GM19372 (cell line): ENCODE measurements around the gene OTOS.

Experiments
- ATAC-seq: cut with Tn5 transposase; IDR thresholded peaks from one replicate; pipeline ENCODE4 v1.9.1; 2021; ENCODE audit warnings: mild to moderate bottlenecking, low read depth, moderate library complexity; ENCODE audit not compliant: unreplicated experiment

Gene OTOS

DNA sequence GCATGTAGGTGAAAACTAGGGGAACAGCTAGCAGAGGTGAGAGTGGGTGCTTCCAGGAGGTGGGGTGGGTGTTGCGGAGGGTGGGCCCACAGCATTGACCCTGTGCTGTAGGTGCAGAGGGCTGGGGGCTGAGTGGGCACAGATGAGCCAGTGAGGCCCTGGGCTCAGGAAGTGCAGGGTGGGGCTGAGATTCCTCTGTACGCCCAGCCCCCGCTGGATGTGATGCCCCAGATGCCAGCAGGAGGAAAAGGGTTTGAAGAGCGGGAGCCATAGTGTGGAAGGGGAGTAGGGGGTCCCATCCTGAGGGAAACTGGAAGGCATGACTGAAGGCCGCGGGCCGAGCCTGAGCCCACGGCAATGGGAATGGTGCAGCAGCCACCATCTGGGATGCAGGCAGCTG, 14.1 kb upstream of the OTOS start:
- no peak for ATAC-seq

DNA sequence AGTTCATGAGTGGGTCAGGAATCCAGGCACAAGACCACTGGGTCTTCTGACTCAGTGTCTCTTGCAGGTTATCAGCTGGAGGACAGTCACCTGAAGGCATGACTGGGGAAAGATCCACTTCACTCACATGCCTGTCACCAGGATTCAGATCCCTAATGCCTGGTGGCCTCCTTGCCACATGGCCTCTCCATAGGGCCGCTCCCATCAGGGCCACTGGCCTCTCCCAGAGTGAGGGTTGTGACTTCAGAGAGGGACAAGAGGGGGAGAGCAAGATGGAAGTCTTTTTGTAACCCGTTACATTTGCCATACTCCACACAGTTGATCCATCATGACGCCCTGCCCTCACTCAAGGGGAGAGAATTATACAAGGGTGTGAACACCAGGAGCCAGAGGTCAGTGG, 13.0 kb upstream of the OTOS start:
- ATAC-seq: no peak

DNA sequence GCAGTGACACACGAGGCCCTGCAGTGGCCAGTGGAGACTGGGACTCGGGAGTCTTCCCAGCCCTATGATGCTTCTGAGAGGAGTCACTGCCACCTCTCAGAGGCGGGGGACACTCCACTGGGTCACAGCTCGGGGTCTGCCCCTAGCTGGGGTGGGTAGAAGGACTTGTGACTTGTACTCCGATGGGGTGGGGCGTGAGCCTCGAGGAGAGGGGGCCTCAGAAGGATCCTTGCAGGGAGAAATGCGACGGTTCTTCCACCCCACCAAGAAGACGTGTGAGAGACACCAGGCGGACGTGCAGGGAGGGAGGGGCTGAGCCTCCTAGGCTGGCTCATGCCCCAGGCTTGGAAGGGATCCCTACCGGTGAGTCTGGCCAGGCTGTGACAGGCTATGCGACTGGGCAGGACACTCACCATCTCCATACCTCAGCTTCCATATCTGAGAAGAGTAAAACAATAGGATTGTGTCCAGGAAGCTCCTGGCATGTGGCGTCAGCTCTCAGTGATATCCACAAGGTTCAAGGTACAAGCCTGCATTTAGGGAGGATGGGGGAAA, 11.1 kb upstream of the OTOS start:
- no peak for ATAC-seq

DNA sequence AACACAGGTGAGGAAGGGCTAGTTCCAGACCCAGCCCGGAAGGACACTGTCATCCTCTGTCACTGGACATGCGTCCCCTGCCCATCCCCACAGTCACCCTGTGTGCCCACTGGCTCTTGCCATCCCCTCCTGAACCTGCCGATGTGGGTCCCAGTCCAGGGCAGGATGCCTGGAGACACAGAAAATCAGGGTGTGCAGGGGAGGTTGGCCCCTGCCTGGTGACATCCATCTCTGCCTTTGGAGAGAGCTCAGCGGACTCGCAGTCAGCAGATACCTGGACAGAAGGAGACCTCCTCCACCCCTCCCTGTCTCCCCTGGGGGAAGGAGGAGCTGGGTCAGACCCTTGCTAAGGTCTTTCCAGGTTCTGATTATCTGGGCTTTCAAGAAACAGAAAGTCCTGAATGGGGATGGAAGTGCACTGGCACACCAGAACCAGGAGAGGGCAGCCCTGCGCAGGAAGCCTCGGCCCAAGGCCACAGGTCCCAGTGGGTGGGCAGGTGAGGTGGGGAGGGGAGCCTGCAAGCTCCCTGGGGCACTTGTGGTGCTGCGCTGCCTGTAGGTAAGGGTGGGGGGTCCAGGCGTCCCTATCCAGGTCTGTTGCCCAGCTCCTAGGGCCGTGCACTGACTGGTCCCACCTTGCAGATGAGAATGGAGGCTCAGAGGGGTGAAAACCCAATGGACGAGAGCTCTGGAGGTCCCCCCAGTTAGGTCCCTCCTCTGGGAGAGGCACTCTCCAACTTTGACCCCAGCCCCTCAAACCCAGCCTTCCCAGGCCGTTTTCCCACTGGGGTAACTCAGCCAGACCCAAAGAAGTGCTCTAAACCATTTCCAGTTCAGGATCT, 9.7 kb upstream of the OTOS start:
- no peak for ATAC-seq

DNA sequence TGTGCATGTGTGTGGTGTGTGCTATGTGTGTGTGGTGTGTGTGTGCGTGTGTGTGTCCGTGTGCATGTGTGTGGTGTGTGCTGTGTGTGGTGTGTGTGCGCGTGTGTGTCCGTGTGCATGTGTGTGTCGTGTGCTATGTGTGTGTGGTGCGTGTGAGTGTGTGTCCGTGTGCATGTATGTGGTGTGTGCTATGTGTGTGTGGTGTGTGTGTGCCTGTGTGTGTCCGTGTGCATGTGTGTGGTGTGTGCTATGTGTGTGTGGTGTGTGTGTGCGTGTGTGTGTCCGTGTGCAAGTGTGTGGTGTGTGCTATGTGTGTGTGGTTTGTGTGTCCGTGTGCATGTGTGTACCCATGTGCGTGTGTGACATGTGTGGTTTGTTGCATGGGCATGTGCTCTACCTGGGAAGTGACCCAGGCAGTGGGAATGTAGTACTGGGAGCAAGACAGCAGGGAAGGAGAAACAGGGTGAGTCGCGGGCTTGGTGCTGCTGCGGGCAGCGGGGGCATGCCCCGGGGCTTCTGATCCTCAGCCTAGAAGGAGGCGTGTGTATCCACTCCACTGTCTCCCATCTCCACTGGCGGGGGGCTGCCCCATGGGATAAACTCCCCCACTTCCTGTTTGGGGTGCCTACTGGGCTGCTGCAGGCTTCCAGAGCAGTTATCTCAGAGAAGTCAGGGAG, 7.6 kb upstream of the OTOS start:
- ATAC-seq: no peak

DNA sequence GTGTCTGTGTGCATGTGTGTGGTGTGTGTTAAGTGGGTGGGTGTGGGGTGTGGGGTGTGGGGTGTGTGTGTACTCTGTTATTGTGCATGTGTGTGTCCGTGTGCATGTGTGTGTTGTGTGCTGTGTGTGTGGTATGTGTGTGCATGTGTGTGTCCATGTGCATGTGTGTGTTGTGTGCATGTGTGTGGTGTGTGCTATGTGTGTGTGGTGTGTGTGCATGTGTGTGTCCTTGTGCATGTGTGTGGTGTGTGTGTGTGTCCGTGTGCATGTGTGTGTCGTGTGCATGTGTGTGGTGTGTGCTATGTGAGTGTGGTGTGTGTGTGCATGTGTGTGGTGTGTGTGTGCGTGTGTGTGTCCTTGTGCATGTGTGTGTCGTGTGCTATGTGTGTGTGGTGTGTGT, 6.9 kb upstream of the OTOS start:
- ATAC-seq: no peak

DNA sequence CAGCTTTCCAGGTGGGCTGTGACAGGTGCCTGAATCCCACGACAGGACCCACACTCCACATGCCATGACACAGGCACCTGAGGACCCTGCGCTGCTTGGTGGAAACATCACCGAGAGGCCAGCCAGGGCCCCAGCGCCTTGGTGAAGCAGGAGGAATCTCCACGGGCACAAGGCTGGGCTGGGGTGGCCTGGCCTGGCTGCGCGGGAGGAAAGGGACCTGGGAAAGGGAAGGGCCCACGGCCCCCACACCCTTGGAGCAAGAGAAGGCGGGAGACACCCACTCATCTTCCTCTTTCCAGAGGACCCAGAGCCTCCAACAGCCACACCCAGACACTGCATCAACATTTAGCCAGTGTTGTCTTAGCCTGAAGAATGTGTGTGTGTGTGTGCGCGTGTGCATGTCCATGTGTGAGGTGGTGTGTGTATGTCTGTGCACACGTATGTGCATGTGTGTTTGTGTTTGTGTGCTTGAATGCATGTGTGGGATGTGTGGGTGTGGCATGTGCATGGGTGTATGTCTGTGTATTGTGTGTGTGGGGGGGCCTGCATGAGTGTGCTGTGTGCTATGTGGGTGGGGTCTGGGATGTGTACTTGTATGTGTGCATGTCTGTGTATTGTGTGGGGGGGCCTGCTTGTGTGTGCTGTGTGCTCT, 6.3 kb upstream of the OTOS start:
- ATAC-seq: no peak

DNA sequence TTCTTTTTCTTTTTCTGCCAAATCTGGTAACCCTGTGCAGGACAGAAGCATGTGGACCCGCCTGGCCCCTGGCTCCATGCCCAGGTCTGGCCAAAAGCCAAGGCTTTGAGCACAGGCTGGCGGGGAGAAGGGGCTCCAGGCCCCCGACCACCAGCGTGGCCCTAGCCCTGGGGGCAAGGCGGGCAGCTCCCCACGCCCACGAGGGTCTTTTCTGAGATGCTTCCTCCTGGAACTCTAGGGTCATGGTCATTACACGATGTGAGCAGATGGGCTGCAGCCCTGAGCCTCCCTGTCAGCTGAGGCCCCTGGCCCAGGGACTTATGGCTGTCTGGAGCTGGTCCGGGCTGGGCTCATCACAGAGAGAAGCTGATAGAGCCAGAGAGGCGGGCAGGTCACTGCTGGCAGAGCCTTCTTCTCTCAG, 5.7 kb upstream of the OTOS start:
- no peak for ATAC-seq

DNA sequence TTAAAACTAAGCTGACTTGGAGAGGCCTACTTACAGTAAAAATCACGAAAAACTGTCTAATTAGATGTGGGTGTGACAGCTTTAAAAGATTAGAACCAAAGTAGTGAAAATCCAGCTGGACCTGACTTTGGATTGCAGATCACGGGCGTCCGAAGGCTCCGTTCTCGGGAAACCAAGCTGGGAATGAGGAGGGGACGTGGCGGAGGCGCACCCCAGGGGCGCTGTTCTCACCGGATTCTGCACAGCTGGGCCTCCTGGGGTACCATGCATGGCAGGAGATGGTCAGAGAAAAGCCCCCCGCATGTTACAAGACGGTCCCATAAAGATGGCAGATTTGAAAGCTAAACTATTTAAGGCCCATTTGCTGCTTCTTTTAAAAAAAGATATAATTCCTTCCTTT, 5.0 kb upstream of the OTOS start:
- ATAC-seq: no peak

DNA sequence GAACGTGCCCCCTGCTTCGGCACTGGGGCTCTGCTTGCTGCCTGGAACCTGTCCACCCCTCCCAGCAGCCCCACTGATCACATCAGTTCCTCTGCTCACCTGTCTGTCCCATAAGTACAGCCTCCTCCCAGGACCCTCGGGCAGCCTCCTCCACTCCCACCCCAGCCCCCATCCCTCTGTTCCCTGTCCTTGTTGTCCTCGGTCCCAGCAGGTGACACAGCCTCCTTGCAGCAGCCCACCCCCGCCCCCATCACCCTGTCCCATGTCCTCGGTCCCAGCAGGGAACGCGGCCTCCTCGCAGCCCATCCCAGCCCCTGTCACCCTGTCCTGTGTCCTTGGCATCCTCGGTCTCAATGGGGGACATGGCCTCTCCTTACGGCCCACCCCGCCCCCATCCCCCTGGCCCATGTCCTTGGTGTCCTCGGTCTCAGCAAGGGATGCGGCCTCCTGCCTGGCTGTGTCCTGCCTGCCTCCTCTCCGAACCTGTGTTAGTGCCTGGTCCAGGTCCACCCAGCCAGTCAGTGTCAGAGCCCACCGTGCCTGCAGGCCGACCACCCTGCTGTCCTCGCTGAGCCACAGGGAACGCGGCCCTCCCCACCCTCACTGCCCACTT, 4.3 kb upstream of the OTOS start:
- ATAC-seq: no peak

DNA sequence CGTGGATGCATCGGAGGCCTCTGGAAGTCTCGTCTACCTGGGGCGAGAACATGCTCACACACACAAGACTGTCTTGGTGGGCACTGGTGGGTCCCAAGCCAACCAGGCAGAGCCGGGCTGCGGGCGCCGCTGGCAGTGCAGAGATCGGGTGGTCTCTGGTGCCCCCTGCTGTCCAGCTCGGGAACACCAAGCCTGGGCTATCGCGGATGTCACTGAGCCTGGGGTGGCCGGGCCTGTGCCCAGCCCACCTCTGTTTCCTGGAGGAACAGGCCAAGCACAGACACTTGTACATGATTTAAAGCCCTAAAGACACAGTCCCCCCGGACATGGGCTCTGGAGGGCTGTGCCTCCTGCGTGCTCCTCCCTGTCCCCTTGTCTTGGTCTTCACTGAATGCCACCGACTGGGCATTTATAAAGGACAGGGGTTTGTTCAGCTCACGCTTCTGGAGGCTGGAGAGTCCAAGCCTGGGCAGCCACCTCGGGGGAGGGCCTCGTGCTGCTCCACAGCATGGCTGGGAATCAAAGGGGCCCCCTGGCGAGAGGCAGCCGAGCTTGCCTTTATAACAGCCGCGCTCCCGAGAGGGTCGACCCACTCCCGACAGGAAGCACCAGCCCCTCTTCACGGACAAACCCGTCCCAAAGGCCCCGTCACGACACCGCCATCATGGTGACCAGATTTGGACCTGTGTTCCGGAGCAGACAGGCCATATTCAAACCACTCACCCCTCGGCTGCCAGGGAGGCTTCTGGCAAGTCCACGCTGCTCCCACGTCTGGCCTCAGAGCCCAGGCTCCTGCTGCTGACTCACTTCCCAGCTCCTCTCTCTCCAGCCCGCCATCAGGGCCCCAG, 3.6 kb upstream of the OTOS start:
- ATAC-seq: no peak

DNA sequence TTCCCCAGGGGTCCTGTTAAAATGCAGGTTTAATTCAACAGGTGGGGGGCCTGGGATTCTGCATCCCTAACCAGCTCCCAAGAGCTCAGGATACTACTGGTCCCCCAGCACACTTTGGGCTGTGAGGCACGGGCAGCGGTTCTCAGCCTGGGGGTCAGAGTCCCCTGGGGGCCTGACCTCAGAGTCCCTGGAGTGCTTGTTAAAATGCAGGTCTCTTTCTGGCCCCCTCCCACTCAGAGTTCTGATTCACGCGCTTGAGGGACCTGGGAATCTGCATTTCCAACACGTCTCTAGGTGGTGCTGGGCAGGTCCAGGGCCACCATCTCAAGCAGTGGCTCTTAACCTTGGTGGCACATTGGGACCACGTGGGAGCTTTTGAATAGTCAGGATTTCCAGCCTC, 2.8 kb upstream of the OTOS start:
- ATAC-seq: no peak

DNA sequence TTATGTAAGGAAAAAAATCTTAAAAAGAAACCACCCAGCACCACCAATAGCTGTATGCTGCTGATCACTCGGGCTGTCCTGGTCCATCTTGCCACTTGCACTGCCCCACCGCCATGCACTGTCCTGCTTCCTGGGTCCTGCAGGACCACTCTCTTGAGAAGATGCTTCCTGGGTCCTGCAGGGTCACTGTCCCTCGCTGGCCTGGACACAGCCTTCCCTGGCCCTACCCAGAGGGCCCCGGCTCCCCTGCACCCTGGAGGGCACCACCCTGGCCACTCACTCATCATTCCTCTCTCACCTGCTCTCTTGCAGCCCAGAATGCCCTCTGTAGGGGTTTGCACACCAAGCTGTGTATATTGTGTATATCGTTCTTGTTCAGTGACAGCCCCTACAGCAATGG, 2.4 kb upstream of the OTOS start:
- no peak for ATAC-seq

DNA sequence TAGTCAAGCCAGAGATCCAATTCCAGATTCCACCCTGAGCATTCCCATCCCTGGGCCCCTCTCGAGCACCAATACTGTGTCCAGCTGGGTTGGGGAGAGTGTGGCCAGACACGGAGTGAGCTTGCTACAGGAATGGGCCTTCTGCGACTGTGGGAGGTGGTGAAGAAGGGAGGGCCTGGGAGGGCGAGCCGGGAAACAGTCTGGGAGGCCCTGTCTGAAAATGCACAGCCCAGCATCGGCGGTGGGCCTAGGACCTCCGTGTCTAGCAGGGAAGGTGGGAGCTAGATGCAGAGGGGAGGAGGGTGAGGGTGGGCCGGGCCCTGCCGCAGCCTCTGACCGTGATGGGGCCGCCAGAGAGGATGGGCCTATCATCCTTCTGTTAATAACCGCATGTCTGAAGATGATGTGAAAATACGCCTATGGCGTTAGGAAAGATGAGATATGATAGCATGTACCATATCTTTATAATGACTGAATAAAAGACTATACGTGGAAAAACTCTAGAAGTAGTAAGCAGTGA, 1.9 kb upstream of the OTOS start:
- ATAC-seq: no peak

DNA sequence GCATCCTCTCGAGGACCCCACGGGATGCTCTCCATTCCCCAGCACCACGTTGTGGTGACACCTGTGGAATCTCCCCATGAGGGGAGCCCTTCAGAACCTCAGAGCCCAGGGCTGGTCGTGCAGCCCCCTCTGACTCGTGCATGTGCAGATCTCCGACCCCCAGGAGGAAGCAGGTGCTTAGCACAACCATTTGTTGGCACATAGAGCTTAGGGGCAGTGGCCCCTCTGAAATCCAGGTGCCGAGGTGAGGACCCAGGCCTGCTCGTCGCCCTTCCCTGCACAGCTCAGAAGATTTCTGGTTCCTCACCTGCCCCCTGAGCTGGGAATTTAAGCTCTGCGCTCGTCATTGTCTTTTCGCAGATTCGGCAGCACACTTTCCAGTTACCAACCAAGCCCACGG, 1.3 kb upstream of the OTOS start:
- ATAC-seq: no peak

DNA sequence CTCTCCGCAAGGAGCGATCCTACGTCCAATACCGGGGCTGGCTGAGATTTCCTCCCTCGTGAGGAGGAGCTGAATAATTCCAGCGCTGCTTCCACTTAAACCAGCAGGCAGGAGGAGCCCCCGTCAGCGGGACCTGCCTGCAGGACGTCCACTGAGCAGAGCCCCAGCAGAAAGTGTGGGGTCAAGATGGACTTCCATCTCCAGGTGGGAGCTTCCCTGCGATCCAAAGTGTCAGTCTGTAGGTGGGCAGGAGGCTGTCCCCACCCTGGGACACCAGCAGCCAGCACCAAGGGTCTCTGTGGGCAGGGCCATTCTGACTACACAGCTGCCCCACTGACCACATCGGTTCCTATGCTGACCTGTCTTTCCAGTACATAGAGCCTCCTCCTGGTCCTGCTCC, 462 bp upstream of the OTOS start:
- no peak for ATAC-seq

DNA sequence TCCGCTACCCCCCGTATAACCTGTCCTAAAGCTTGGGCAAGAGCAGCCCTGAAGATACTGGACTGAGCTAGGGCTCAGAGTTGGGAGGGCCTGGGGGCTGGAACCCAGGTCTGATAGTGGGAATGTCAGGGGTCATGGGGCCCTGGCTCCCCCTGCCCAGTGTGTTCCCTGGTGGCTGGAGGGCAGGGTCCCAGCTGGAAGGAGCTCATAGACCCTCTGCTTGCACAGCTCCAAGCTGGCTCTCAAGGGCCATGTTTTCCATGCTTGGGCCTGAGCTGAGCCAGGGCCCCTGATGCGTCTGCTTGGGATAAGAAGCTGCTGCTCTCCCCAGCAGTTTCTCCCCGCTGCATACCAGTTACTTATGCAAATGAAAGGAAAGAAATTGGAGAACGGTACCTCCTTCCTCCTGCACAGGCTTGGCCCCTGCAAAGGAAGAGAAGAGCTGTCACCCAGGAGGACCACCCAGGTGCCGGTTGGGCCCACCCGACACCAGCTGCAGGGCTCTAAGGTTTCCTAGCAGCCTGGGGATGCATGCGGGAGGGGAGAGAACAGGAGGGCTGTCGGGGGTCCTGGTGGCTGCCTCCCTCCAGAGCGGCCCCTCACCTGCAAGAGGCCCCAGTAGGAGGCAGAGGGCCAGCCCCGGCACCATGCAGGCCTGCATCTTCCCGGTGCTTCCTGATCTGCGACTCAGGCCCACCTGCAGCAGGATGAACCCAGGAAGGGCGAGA, 628 bp downstream of the OTOS start:
- no peak for ATAC-seq

DNA sequence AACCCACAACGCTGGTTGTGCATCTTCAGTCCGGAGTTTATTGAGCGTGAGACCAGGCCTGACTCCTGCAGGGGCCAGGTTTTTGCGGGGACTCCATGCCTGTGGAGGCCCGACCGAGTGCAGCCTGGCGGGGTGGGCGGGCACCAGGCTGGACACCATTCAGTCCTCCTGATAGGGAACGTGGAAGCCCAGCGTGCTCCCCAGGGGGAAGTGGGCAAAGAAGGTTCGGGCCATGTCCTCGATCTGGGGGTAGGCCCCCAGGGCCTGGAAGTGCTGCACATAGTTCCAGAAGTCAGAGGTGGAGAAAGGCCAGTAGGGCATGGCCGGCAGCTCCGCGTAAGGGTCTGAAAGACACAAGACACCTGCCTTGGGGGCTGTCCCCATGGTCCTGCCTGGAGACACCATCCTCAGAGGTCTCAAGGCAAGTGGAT, 1.4 kb downstream of the OTOS start:
- ATAC-seq: no peak
